Measurements from ENCODE around the gene ONECUT2.
A peak's percentile ranks its signal among the peaks of the same experiment; 100 is the strongest.

The ONECUT2 gene

DNA sequence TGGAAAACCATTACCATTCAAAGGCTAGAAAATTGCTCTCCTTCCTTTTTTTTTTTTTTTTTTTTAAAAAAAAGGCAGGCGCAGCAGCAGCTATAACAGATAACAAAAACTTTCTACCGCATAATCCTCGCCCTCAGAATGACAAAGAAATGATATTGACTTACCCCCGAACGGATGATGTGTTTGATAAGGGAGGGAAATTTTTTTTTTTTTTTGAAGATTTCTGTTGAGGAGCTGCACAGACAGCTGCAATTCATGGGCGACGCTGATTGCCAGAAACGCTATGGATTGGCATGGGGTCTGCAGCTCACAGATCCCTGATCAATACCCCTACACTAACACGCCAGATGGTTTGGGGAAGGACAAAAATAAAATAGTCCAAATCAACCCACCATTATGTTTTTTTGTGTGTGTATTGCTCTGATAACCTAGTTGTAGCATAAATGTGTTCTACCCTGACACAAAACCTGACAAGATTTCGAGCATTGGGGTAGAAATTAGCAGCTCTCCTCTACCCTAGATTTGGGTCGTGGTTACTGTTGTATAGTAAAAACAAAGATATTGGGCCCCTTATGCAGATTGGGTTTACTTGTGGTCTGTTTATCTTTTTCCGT lies 3.6 kb upstream of the ONECUT2 start:
- Histone ChIP-seq H3K36me3 (ENCODE audit: control insufficient read depth in 4 of 4, insufficient read depth in 4 of 4, low read length in 3 of 4) (no peaks in the 10 kb centered on the region), H3K27ac (ENCODE audit: insufficient read depth in 1 of 2, low read depth in 1 of 2, low read length in 2 of 2, poor library complexity in 1 of 2, severe bottlenecking in 2 of 2) (no peak overlapping the region), H3K4me3 (ENCODE audit: control insufficient read depth in 1 of 7, extremely low read depth in 1 of 7, insufficient read depth in 4 of 7, low read depth in 2 of 7, low read length in 6 of 7) (no peak overlapping the region), H3K9me3 (ENCODE audit: control extremely low read depth in 1 of 5, control insufficient read depth in 4 of 5, insufficient read depth in 2 of 5, low read depth in 1 of 5, low read length in 4 of 5) (peaks cover 0 to 5% (median 2%) of the 10 kb centered on the region in 5 experiments), H3K4me1 (ENCODE audit: control extremely low read depth in 1 of 4, control insufficient read depth in 4 of 4, insufficient read depth in 4 of 4, low read length in 3 of 4) (peaks cover 0 to 36% (median 29%) of the 10 kb centered on the region in 4 experiments), H3K27me3 (replicated peaks in 2 of 5; ENCODE audit: control insufficient read depth in 4 of 5, insufficient read depth in 5 of 5, low read length in 4 of 5) (peaks cover 51 to 95% (median 63%) of the 10 kb centered on the region in 5 experiments)
- ChIA-PET POLR2A (interaction anchor here (0.7 kb wide), 1 partner anchor 67 kb away, joined by 3 read pairs; no protein-coding TSS in a partner anchor), CTCF (interaction anchor here (1.0 kb wide), 1 partner anchor 14 kb away, joined by 3 read pairs; no protein-coding TSS in a partner anchor)
- peak in 2 of 3 donors; percentile 44 to 65 for DNase-seq
- no CpG with 5 or more reads among the region's 12 CpGs for WGBS (ENCODE audit: insufficient coverage)

DNA sequence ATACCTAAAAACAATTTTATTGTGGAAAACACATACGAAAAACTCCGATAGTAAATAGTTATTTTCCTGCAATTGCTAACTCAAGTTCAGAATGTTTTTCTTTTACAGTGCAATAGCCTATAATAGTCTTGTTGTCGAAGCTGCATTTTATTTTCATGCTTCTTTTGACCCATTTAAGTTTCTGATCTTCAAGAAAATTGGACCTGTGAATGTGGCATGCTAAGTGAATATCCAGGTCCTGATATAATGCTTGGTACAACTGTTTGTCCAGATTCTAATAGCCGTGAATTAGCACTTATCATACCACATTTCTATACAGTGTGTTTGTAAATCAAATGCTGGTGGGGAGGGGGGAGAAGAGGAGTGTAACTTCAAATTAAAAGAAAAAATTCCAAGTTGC lies 3.0 kb upstream of the ONECUT2 start:
- H3K9me3 ChIP-seq (ENCODE audit: control extremely low read depth in 1 of 5, control insufficient read depth in 4 of 5, insufficient read depth in 2 of 5, low read depth in 1 of 5, low read length in 4 of 5), result peaks cover 0 to 5% (median 0%) of the 10 kb centered on the region in 5 experiments
- peaks cover 47 to 95% (median 64%) of the 10 kb centered on the region in 5 experiments for H3K27me3 ChIP-seq (replicated peaks in 2 of 5; ENCODE audit: control insufficient read depth in 4 of 5, insufficient read depth in 5 of 5, low read length in 4 of 5)
- WGBS (ENCODE audit: insufficient coverage), result no CpG with 5 or more reads among the region's 4 CpGs
- no peak for DNase-seq
- H3K4me3 ChIP-seq (ENCODE audit: control insufficient read depth in 1 of 7, extremely low read depth in 1 of 7, insufficient read depth in 4 of 7, low read depth in 2 of 7, low read length in 6 of 7), result no peak overlapping the region
- peaks cover 0 to 40% (median 30%) of the 10 kb centered on the region in 4 experiments for H3K4me1 ChIP-seq (ENCODE audit: control extremely low read depth in 1 of 4, control insufficient read depth in 4 of 4, insufficient read depth in 4 of 4, low read length in 3 of 4)
- H3K36me3 ChIP-seq (ENCODE audit: control insufficient read depth in 4 of 4, insufficient read depth in 4 of 4, low read length in 3 of 4), result no peaks in the 10 kb centered on the region
- H3K27ac ChIP-seq (ENCODE audit: insufficient read depth in 1 of 2, low read depth in 1 of 2, low read length in 2 of 2, poor library complexity in 1 of 2, severe bottlenecking in 2 of 2), result no peak overlapping the region
- POLR2A ChIA-PET, result no interaction called here
- CTCF ChIA-PET, result interaction anchor here (1.0 kb wide), 1 partner anchor 14 kb away, joined by 3 read pairs; no protein-coding TSS in a partner anchor

DNA sequence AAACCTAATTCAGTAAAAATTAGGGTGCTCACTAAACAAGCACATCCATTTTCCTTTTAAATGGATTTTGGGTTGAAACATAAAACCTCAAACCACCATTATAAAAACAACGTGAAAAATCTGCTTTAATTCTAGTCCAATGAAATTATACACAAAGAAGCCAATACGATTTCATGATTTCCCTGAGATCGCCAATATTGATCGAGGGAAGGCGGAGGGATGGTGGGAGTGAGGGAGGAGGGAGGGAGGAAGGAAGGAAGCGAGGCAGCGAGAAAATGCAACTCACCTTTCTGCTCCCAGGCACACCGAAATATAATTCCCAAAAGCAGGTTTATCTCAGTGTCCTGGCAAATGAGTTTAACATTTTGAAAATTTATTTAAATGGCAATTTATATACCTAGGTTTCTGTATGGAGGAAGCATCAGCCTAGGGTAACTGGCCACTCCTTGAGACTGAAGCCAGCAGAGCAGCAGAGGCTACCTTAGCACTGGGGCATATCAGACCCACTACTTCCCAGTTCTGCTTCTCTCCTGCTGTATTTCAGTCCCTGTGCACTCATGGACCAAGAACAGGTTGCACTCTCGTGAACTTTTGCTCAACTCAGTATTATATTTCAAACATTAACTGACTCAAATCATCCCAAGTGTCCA lies 2.3 kb upstream of the ONECUT2 start:
- no peaks in the 10 kb centered on the region for H3K36me3 ChIP-seq (ENCODE audit: control insufficient read depth in 4 of 4, insufficient read depth in 4 of 4, low read length in 3 of 4)
- ChIA-PET POLR2A (no interaction called here), CTCF (no interaction called here)
- no peak overlapping the region for H3K4me3 ChIP-seq (ENCODE audit: control insufficient read depth in 1 of 7, extremely low read depth in 1 of 7, insufficient read depth in 4 of 7, low read depth in 2 of 7, low read length in 6 of 7)
- WGBS (ENCODE audit: insufficient coverage), result no CpG with 5 or more reads among the region's 9 CpGs
- peaks cover 0 to 43% (median 31%) of the 10 kb centered on the region in 4 experiments for H3K4me1 ChIP-seq (ENCODE audit: control extremely low read depth in 1 of 4, control insufficient read depth in 4 of 4, insufficient read depth in 4 of 4, low read length in 3 of 4)
- peaks cover 0 to 5% (median 0%) of the 10 kb centered on the region in 5 experiments for H3K9me3 ChIP-seq (ENCODE audit: control extremely low read depth in 1 of 5, control insufficient read depth in 4 of 5, insufficient read depth in 2 of 5, low read depth in 1 of 5, low read length in 4 of 5)
- DNase-seq, result peak in 2 of 3 donors; percentile 10 to 14
- H3K27ac ChIP-seq (ENCODE audit: insufficient read depth in 1 of 2, low read depth in 1 of 2, low read length in 2 of 2, poor library complexity in 1 of 2, severe bottlenecking in 2 of 2), result no peak overlapping the region
- peaks cover 45 to 95% (median 67%) of the 10 kb centered on the region in 5 experiments for H3K27me3 ChIP-seq (replicated peaks in 2 of 5; ENCODE audit: control insufficient read depth in 4 of 5, insufficient read depth in 5 of 5, low read length in 4 of 5)

DNA sequence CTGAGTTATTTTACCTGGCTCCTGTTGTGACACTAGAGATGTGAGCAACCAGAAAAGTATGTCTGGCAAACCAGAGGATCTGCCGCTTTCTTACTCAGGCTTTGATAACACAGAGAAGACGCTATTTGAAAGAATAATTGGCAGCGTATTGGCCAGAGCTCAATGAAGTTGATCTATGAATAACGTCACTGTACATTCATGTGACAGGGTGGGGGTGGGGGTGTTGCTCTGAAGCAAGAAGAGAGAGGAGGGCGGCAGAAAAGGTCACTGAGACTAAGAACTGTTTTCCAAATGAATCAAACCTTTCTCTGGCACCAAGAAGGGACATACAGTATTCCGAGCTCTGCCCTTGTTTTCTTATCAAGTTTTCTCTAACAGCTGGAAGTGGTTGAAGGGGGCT lies 1.7 kb upstream of the ONECUT2 start:
- H3K27me3 ChIP-seq (replicated peaks in 2 of 5; ENCODE audit: control insufficient read depth in 4 of 5, insufficient read depth in 5 of 5, low read length in 4 of 5), result peaks cover 50 to 95% (median 69%) of the 10 kb centered on the region in 5 experiments
- H3K4me3 ChIP-seq (ENCODE audit: control insufficient read depth in 1 of 7, extremely low read depth in 1 of 7, insufficient read depth in 4 of 7, low read depth in 2 of 7, low read length in 6 of 7), result no peak overlapping the region
- H3K9me3 ChIP-seq (ENCODE audit: control extremely low read depth in 1 of 5, control insufficient read depth in 4 of 5, insufficient read depth in 2 of 5, low read depth in 1 of 5, low read length in 4 of 5), result peaks cover 0 to 5% (median 0%) of the 10 kb centered on the region in 5 experiments
- CTCF ChIA-PET, result no interaction called here
- 12% methylated on average over 5 of the region's 6 CpGs for WGBS (ENCODE audit: insufficient coverage)
- no peak overlapping the region for H3K27ac ChIP-seq (ENCODE audit: insufficient read depth in 1 of 2, low read depth in 1 of 2, low read length in 2 of 2, poor library complexity in 1 of 2, severe bottlenecking in 2 of 2)
- H3K36me3 ChIP-seq (ENCODE audit: control insufficient read depth in 4 of 4, insufficient read depth in 4 of 4, low read length in 3 of 4), result no peaks in the 10 kb centered on the region
- H3K4me1 ChIP-seq (ENCODE audit: control extremely low read depth in 1 of 4, control insufficient read depth in 4 of 4, insufficient read depth in 4 of 4, low read length in 3 of 4), result peaks cover 0 to 44% (median 30%) of the 10 kb centered on the region in 4 experiments
- DNase-seq, result no peak
- POLR2A ChIA-PET, result no interaction called here

DNA sequence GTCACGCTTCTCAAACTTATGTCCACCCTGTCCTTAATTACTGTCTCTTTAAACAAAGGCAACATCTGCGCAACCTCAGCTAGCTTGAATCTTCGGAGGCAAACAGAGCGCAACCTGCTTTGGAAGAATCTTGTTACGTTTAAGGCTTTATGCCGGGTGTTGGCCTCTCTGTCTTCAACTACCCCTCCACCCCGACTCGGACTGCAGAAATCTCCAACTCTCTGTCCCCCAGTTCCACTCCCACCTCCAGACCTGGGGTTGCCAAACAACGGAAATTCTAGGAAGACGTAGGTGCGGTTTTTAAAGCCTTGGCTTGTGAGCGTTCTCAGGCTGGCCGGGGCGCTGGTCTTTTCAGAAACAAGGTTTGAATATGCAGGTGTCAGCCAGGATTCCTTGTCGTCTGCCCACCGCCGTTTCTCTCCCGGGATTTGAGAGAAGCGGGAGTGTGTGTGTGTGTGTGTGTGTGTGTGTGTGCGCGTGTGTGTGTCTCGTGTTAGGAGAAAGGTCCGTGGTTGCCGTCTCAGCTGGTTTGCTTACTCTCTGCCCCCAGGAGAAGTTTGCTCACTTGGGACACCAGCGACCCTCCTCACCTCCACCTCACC lies 1.1 kb upstream of the ONECUT2 start:
- 6% methylated on average over 10 of the region's 25 CpGs for WGBS (ENCODE audit: insufficient coverage)
- H3K36me3 ChIP-seq (ENCODE audit: control insufficient read depth in 4 of 4, insufficient read depth in 4 of 4, low read length in 3 of 4), result no peaks in the 10 kb centered on the region
- H3K9me3 ChIP-seq (ENCODE audit: control extremely low read depth in 1 of 5, control insufficient read depth in 4 of 5, insufficient read depth in 2 of 5, low read depth in 1 of 5, low read length in 4 of 5), result peaks cover 0 to 1% (median 0%) of the 10 kb centered on the region in 5 experiments
- DNase-seq, result peak in 2 of 3 donors; percentile 26
- peak overlapping the region in 2 of 7 experiments; percentile 70 to 78 for H3K4me3 ChIP-seq (ENCODE audit: control insufficient read depth in 1 of 7, extremely low read depth in 1 of 7, insufficient read depth in 4 of 7, low read depth in 2 of 7, low read length in 6 of 7)
- POLR2A ChIA-PET, result no interaction called here
- CTCF ChIA-PET, result no interaction called here
- H3K27me3 ChIP-seq (replicated peaks in 2 of 5; ENCODE audit: control insufficient read depth in 4 of 5, insufficient read depth in 5 of 5, low read length in 4 of 5), result peaks cover 52 to 95% (median 70%) of the 10 kb centered on the region in 5 experiments
- no peak overlapping the region for H3K27ac ChIP-seq (ENCODE audit: insufficient read depth in 1 of 2, low read depth in 1 of 2, low read length in 2 of 2, poor library complexity in 1 of 2, severe bottlenecking in 2 of 2)
- H3K4me1 ChIP-seq (ENCODE audit: control extremely low read depth in 1 of 4, control insufficient read depth in 4 of 4, insufficient read depth in 4 of 4, low read length in 3 of 4), result peaks cover 0 to 44% (median 34%) of the 10 kb centered on the region in 4 experiments

DNA sequence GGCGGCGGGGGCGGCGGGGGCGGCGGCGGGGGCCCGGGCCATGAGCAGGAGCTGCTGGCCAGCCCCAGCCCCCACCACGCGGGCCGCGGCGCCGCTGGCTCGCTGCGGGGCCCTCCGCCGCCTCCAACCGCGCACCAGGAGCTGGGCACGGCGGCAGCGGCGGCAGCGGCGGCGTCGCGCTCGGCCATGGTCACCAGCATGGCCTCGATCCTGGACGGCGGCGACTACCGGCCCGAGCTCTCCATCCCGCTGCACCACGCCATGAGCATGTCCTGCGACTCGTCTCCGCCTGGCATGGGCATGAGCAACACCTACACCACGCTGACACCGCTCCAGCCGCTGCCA lies 644 bp downstream of the ONECUT2 start:
- peak in 1 of 3 donors; percentile 14 for DNase-seq
- Histone ChIP-seq H3K9me3 (ENCODE audit: control extremely low read depth in 1 of 5, control insufficient read depth in 4 of 5, insufficient read depth in 2 of 5, low read depth in 1 of 5, low read length in 4 of 5) (no peaks in the 10 kb centered on the region), H3K4me1 (ENCODE audit: control extremely low read depth in 1 of 4, control insufficient read depth in 4 of 4, insufficient read depth in 4 of 4, low read length in 3 of 4) (peaks cover 0 to 56% (median 45%) of the 10 kb centered on the region in 4 experiments), H3K36me3 (ENCODE audit: control insufficient read depth in 4 of 4, insufficient read depth in 4 of 4, low read length in 3 of 4) (no peaks in the 10 kb centered on the region), H3K27ac (ENCODE audit: insufficient read depth in 1 of 2, low read depth in 1 of 2, low read length in 2 of 2, poor library complexity in 1 of 2, severe bottlenecking in 2 of 2) (no peak overlapping the region), H3K4me3 (ENCODE audit: control insufficient read depth in 1 of 7, extremely low read depth in 1 of 7, insufficient read depth in 4 of 7, low read depth in 2 of 7, low read length in 6 of 7) (peak overlapping the region in 3 of 7 experiments; percentile 4 to 33 (median 25)), H3K27me3 (replicated peaks in 2 of 5; ENCODE audit: control insufficient read depth in 4 of 5, insufficient read depth in 5 of 5, low read length in 4 of 5) (peaks cover 41 to 95% (median 71%) of the 10 kb centered on the region in 5 experiments)
- under 1% methylated on average over 43 of the region's 44 CpGs for WGBS (ENCODE audit: insufficient coverage)
- ChIA-PET POLR2A (no interaction called here), CTCF (no interaction called here)
